NAMALWA (cell line): ENCODE results near the gene PRKCE.
A peak's percentile ranks its signal among the peaks of the same experiment; 100 is the strongest.

Source experiments
- DNase-seq: peaks from one replicate; pipeline ENCODE4 v3.0.0-alpha.2; 2015; ENCODE audit warnings: low spot score

PRKCE gene

GRCh38 chr2:45992021-45992740, 340.7 kb downstream of the PRKCE start:
- DNase-seq: no peak

GRCh38 chr2:45992741-45993475, 341.4 kb downstream of the PRKCE start:
- DNase-seq: no peak

- DNase-seq: peak; percentile 84
These were observed 342.1 kb downstream of the PRKCE start for GRCh38 chr2:45993476-45993991.

GRCh38 chr2:45994060-45994459, 342.6 kb downstream of the PRKCE start:
- DNase-seq: no peak

GRCh38 chr2:46000660-46001059, 349.2 kb downstream of the PRKCE start:
- no peak for DNase-seq

- DNase-seq: no peak
These were observed 349.8 kb downstream of the PRKCE start for GRCh38 chr2:46001290-46001689.

GRCh38 chr2:46001741-46002506, 350.4 kb downstream of the PRKCE start:
- no peak for DNase-seq

- no peak for DNase-seq
These were observed 351.0 kb downstream of the PRKCE start for GRCh38 chr2:46002507-46002883.

GRCh38 chr2:46002947-46003346, 351.5 kb downstream of the PRKCE start:
- DNase-seq: no peak

- DNase-seq: no peak
These were observed 352.5 kb downstream of the PRKCE start for GRCh38 chr2:46003903-46004473.

GRCh38 chr2:46006473-46007025, 355.1 kb downstream of the PRKCE start:
- no peak for DNase-seq

GRCh38 chr2:46007412-46007811, 355.9 kb downstream of the PRKCE start:
- no peak for DNase-seq

- DNase-seq: no peak
These were observed 356.8 kb downstream of the PRKCE start for GRCh38 chr2:46008091-46008870.

- DNase-seq: no peak
These were observed 357.8 kb downstream of the PRKCE start for GRCh38 chr2:46009315-46009714.

GRCh38 chr2:46009772-46010171, 358.3 kb downstream of the PRKCE start:
- DNase-seq: peak; percentile 14

- no peak for DNase-seq
These were observed 358.9 kb downstream of the PRKCE start for GRCh38 chr2:46010223-46010924.

GRCh38 chr2:46010925-46011490, 359.5 kb downstream of the PRKCE start:
- peak; percentile 56 for DNase-seq

- no peak for DNase-seq
These were observed 361.3 kb downstream of the PRKCE start for GRCh38 chr2:46012618-46013240.

GRCh38 chr2:46013726-46014125, 362.3 kb downstream of the PRKCE start:
- DNase-seq: no peak
